H9 (cell line): ENCODE results near the gene GNRHR. TPM values are rescaled to one million over a fixed set of nuclear protein-coding genes. Genes with fewer than 3 reads are reported as not detected.
"Not testable (repeated sequence)": the region's sequence is repeated elsewhere in the genome, so short reads cannot be mapped to it uniquely, and the experiment has no call there.

Source experiments
- DNase-seq: peaks from one replicate; pipeline ENCODE4 v3.0.0-alpha.2; 2017
- H2AFZ ChIP-seq: one replicate; pipeline ENCODE4 v1.6.1; 2013; ENCODE audit warnings: mild to moderate bottlenecking, low read length, control low read depth, moderate library complexity
- H2AK5ac ChIP-seq: 2 replicates; pipeline ENCODE4 v1.6.1; 2013; ENCODE audit warnings: low read length, control low read depth, mixed read lengths; ENCODE audit not compliant: insufficient read length
- H2BK120ac ChIP-seq: one replicate; pipeline ENCODE4 v1.6.1; 2013; ENCODE audit warnings: low read depth, mild to moderate bottlenecking, low read length, control low read depth, inconsistent platforms; ENCODE audit not compliant: poor library complexity, severe bottlenecking
- H2BK12ac ChIP-seq: 2 replicates; pipeline ENCODE4 v1.6.1; 2013; ENCODE audit warnings: low read length, control low read depth, mixed read lengths, low read depth; ENCODE audit not compliant: insufficient read length
- H2BK15ac ChIP-seq: 2 replicates; pipeline ENCODE4 v1.6.1; 2013; ENCODE audit warnings: low read depth, low read length, control low read depth
- H2BK20ac ChIP-seq: one replicate; pipeline ENCODE4 v1.6.1; 2013; ENCODE audit warnings: low read depth, mild to moderate bottlenecking, low read length, control low read depth, inconsistent platforms; ENCODE audit not compliant: poor library complexity, severe bottlenecking
- H2BK5ac ChIP-seq: 2 replicates; pipeline ENCODE4 v1.6.1; 2013; ENCODE audit warnings: low read length, control low read depth, mixed read lengths; ENCODE audit not compliant: insufficient read length
- H3K14ac ChIP-seq: 2 replicates; pipeline ENCODE4 v1.6.1; 2013; ENCODE audit warnings: low read length, control low read depth; ENCODE audit not compliant: insufficient read depth
- H3K18ac ChIP-seq: 2 replicates; pipeline ENCODE4 v1.6.1; 2013; ENCODE audit warnings: low read depth, mild to moderate bottlenecking, mixed read lengths, low read length, control low read depth; ENCODE audit not compliant: insufficient read length
- H3K23ac ChIP-seq: 2 replicates; pipeline ENCODE4 v1.6.1; 2013; ENCODE audit warnings: low read length, control low read depth, mixed read lengths, low read depth; ENCODE audit not compliant: insufficient read length
- H3K23me2 ChIP-seq: 2 replicates; pipeline ENCODE4 v1.6.1; 2013; ENCODE audit warnings: low read depth, mild to moderate bottlenecking, mixed read lengths, low read length, control low read depth; ENCODE audit not compliant: insufficient read length, poor library complexity, severe bottlenecking
- H3K27ac ChIP-seq: 2 replicates; pipeline ENCODE4 v1.5.1; 2013; ENCODE audit warnings: low read length, control low read depth, mixed read lengths, low read depth; ENCODE audit not compliant: insufficient read length
- H3K27me3 ChIP-seq: 2 replicates; pipeline ENCODE4 v1.6.1; 2013; ENCODE audit warnings: low read length, control low read depth, inconsistent platforms; ENCODE audit not compliant: insufficient read depth
- H3K4ac ChIP-seq: 2 replicates; pipeline ENCODE4 v1.6.1; 2013; ENCODE audit warnings: low read depth, mild to moderate bottlenecking, control low read depth, inconsistent platforms, low read length, moderate library complexity
- H3K4me1 ChIP-seq: 2 replicates; pipeline ENCODE4 v1.6.1; 2013; ENCODE audit warnings: low read length, control low read depth, inconsistent platforms; ENCODE audit not compliant: insufficient read depth
- H3K4me2 ChIP-seq: 2 replicates; pipeline ENCODE4 v1.6.1; 2013; ENCODE audit warnings: low read length, control low read depth, mixed read lengths; ENCODE audit not compliant: insufficient read length, insufficient read depth
- H3K56ac ChIP-seq: 2 replicates; pipeline ENCODE4 v1.6.1; 2013; ENCODE audit warnings: low read depth, mild to moderate bottlenecking, mixed read lengths, low read length, control low read depth; ENCODE audit not compliant: insufficient read length
- H3K79me1 ChIP-seq: 2 replicates; pipeline ENCODE4 v1.6.1; 2013; ENCODE audit warnings: low read depth, mild to moderate bottlenecking, moderate library complexity, low read length, control low read depth, inconsistent platforms; ENCODE audit not compliant: insufficient read depth, poor library complexity, severe bottlenecking
- H3K79me2 ChIP-seq: 2 replicates; pipeline ENCODE4 v1.6.1; 2013; ENCODE audit warnings: low read length, control low read depth, inconsistent platforms; ENCODE audit not compliant: insufficient read depth
- H3K9ac ChIP-seq: 2 replicates; pipeline ENCODE4 v1.6.1; 2013; ENCODE audit warnings: low read length, control low read depth, mixed read lengths; ENCODE audit not compliant: insufficient read length; ENCODE audit errors: extremely low read depth
- H3K9me3 ChIP-seq: one replicate; pipeline ENCODE4 v1.6.1; 2013; ENCODE audit warnings: low read depth, low read length, inconsistent platforms; ENCODE audit not compliant: control insufficient read depth
- H3T11ph ChIP-seq: one replicate; pipeline ENCODE4 v1.6.1; 2013; ENCODE audit warnings: mild to moderate bottlenecking, low read length, control low read depth, inconsistent platforms
- H4K20me1 ChIP-seq: one replicate; pipeline ENCODE4 v1.6.1; 2013; ENCODE audit not compliant: control insufficient read depth, insufficient read length, insufficient read depth
- H4K5ac ChIP-seq: 2 replicates; pipeline ENCODE4 v1.6.1; 2013; ENCODE audit warnings: low read depth, mild to moderate bottlenecking, mixed read lengths, low read length, control low read depth; ENCODE audit not compliant: insufficient read length
- H4K8ac ChIP-seq: replicated peaks from 2 replicates; pipeline ENCODE4 v1.6.1; 2013; ENCODE audit warnings: low read length, control low read depth, mixed read lengths, low read depth; ENCODE audit not compliant: insufficient read length
- H4K91ac ChIP-seq: 2 replicates; pipeline ENCODE4 v1.6.1; 2013; ENCODE audit warnings: low read depth, mild to moderate bottlenecking, moderate library complexity, mixed read lengths, low read length, control low read depth; ENCODE audit not compliant: insufficient read length
- H3K27ac Mint-ChIP-seq, 3 experiments: 2 replicates in 2 of 3; 3 replicates in 1 of 3; pipeline ENCODE4 v1.8.0; 2020 to 2021; ENCODE audit warnings: mixed read lengths in 3 of 3, mild to moderate bottlenecking in 1 of 3, moderate library complexity in 1 of 3
- H3K27me3 Mint-ChIP-seq: 2 replicates; pipeline ENCODE4 v1.8.0; 2021; ENCODE audit warnings: low read depth, mild to moderate bottlenecking, moderate library complexity, mixed read lengths
- H3K36me3 Mint-ChIP-seq, 3 experiments: 2 replicates in 2 of 3; 3 replicates in 1 of 3; pipeline ENCODE4 v1.8.0; 2020 to 2021; ENCODE audit warnings: low read depth in 3 of 3, mixed read lengths in 3 of 3; ENCODE audit not compliant: insufficient read depth in 1 of 3
- H3K4me1 Mint-ChIP-seq, 2 experiments: 2 replicates each; pipeline ENCODE4 v1.8.0; 2020; ENCODE audit warnings: mixed read lengths in 2 of 2
- H3K4me3 Mint-ChIP-seq, 2 experiments: 2 replicates in 1 of 2; 3 replicates in 1 of 2; pipeline ENCODE4 v1.8.0; 2020 to 2021; ENCODE audit warnings: mild to moderate bottlenecking in 2 of 2, mixed read lengths in 2 of 2, moderate library complexity in 1 of 2
- H3K9me3 Mint-ChIP-seq, 2 experiments: 2 replicates in 1 of 2; 3 replicates in 1 of 2; pipeline ENCODE4 v1.8.0; 2020; ENCODE audit warnings: mild to moderate bottlenecking in 2 of 2, mixed read lengths in 2 of 2, moderate library complexity in 1 of 2
- WGBS: extraction: QIAGEN DNeasy Blood & Tissue Kit; methylation state at CpG from one replicate; pipeline ENCODE4 v1.1.7; 2013; ENCODE audit warnings: missing lambda C conversion rate, low lambda C conversion rate, mixed read lengths; ENCODE audit not compliant: insufficient read length; ENCODE audit errors: extremely low coverage; 5-methylcytosine and 5-hydroxymethylcytosine counted together
- total RNA-seq: library from RNA; stranded (reverse); gene quantifications from 2 replicates; pipeline ENCODE4 v1.2.1, GENCODE V29; 2021
- TF ChIP-seq, protein P1 (sequence below): fragments of 200-600 bp; sonication (generic); conservative IDR thresholded peaks from 3 replicates; pipeline ENCODE4 v1.8.0; 2021; ENCODE audit warnings: antibody characterized with exemption, mild to moderate bottlenecking

GNRHR gene
- total RNA-seq, 1 experiment from 2014 or later = not detected

DNA sequence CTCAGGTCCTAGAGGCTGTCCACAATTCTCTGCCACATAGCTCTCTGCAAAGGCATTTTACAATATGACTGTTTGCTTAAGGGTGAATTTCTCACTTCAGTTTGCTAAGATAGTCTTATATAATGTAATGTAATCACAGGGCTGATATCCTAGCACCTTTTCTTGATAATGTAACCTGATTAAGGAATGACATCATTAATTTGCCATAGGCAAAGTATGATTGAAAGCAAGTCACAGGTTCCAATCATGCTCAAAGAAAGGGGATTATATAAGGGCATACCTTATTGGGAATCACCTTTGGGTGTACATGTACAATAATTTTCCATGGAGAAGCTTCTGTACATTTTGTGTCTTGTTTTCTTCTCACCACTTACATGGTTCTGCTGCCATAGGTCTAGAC lies 18.9 kb downstream of the GNRHR start:
- Histone ChIP-seq H2BK12ac (no peak overlapping the region), H3K27ac (no peak overlapping the region), H3T11ph (no peak overlapping the region), H2BK15ac (no peak overlapping the region), H3K23ac (no peak overlapping the region), H3K4me2 (no peak overlapping the region), H3K18ac (no peak overlapping the region), H2BK20ac (no peak overlapping the region), H2AFZ (no peak overlapping the region), H3K9ac (no peak overlapping the region), H2BK120ac (no peak overlapping the region), H3K4me1 (no peaks in the 10 kb centered on the region), H3K23me2 (no peaks in the 10 kb centered on the region), H3K79me1 (no peaks in the 10 kb centered on the region), H2BK5ac (no peak overlapping the region), H3K9me3 (no peaks in the 10 kb centered on the region), H4K20me1 (no peaks in the 10 kb centered on the region), H3K56ac (no peak overlapping the region), H3K27me3 (no peaks in the 10 kb centered on the region), H4K91ac (no peak overlapping the region), H3K79me2 (no peaks in the 10 kb centered on the region), H2AK5ac (no peak overlapping the region), H4K8ac (no peak overlapping the region), H3K14ac (no peak overlapping the region), H3K4ac (no peak overlapping the region), H4K5ac (no peak overlapping the region)
- Mint-ChIP-seq H3K27me3 (no peaks in the 10 kb centered on the region; the same call in 1 of the 2 replicates), H3K9me3 (peaks cover 0 to 2% of the 10 kb centered on the region in 2 experiments; a peak in 2 of 5 replicates), H3K4me3 (no peak overlapping the region), H3K36me3 (peaks cover 0 to 4% (median 1%) of the 10 kb centered on the region in 3 experiments; a peak in 2 of 7 replicates), H3K4me1 (no peaks in the 10 kb centered on the region), H3K27ac (no peak overlapping the region)
- TF ChIP-seq, protein P1, sequence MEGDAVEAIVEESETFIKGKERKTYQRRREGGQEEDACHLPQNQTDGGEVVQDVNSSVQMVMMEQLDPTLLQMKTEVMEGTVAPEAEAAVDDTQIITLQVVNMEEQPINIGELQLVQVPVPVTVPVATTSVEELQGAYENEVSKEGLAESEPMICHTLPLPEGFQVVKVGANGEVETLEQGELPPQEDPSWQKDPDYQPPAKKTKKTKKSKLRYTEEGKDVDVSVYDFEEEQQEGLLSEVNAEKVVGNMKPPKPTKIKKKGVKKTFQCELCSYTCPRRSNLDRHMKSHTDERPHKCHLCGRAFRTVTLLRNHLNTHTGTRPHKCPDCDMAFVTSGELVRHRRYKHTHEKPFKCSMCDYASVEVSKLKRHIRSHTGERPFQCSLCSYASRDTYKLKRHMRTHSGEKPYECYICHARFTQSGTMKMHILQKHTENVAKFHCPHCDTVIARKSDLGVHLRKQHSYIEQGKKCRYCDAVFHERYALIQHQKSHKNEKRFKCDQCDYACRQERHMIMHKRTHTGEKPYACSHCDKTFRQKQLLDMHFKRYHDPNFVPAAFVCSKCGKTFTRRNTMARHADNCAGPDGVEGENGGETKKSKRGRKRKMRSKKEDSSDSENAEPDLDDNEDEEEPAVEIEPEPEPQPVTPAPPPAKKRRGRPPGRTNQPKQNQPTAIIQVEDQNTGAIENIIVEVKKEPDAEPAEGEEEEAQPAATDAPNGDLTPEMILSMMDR = no peak
- no peak for DNase-seq

DNA sequence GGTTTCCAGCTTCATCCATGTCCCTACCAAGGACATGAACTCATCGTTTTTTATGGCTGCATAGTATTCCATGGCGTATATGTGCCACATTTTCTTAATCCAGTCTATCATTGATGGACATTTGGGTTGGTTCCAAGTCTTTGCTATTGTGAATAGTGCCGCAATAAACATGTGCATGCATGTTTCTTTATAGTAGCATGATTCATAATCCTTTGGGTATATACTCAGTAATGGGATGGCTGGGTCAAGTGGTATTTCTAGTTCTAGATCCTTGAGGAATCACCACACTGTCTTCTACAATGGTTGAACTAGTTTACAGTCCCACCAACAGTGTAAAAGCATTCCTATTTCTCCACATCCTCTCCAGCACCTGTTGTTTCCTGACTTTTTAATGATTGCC lies 23.7 kb downstream of the GNRHR start:
- H3K23me2 ChIP-seq, H2BK15ac ChIP-seq, H3K4me3 Mint-ChIP-seq, H3K27me3 Mint-ChIP-seq, H3K9me3 ChIP-seq, H3K79me1 ChIP-seq, H3K36me3 Mint-ChIP-seq, H3K27ac Mint-ChIP-seq, H2BK12ac ChIP-seq, H3K23ac ChIP-seq, H3K14ac ChIP-seq, H3K4ac ChIP-seq, H3K79me2 ChIP-seq, H2BK20ac ChIP-seq, H4K91ac ChIP-seq, H2BK5ac ChIP-seq, DNase-seq, H3K18ac ChIP-seq, H2AFZ ChIP-seq, H2BK120ac ChIP-seq, H3T11ph ChIP-seq, H3K27me3 ChIP-seq, H4K20me1 ChIP-seq, H4K5ac ChIP-seq, H3K27ac ChIP-seq, H3K4me1 Mint-ChIP-seq, H3K56ac ChIP-seq, H3K9me3 Mint-ChIP-seq, H2AK5ac ChIP-seq, H3K9ac ChIP-seq, H3K4me1 ChIP-seq, H4K8ac ChIP-seq, H3K4me2 ChIP-seq: not testable (repeated sequence)
- no CpG with 5 or more reads among the region's 3 CpGs for WGBS
